Measurements from ENCODE around the gene KRTAP4-12. TPM values are rescaled to one million over a fixed set of nuclear protein-coding genes. Genes with fewer than 3 reads are reported as not detected.
"Not testable (repeated sequence)": the region's sequence is repeated elsewhere in the genome, so short reads cannot be mapped to it uniquely, and the experiment has no call there.

The KRTAP4-12 gene
- total and polyA plus RNA-seq, 2 donors = not detected

DNA sequence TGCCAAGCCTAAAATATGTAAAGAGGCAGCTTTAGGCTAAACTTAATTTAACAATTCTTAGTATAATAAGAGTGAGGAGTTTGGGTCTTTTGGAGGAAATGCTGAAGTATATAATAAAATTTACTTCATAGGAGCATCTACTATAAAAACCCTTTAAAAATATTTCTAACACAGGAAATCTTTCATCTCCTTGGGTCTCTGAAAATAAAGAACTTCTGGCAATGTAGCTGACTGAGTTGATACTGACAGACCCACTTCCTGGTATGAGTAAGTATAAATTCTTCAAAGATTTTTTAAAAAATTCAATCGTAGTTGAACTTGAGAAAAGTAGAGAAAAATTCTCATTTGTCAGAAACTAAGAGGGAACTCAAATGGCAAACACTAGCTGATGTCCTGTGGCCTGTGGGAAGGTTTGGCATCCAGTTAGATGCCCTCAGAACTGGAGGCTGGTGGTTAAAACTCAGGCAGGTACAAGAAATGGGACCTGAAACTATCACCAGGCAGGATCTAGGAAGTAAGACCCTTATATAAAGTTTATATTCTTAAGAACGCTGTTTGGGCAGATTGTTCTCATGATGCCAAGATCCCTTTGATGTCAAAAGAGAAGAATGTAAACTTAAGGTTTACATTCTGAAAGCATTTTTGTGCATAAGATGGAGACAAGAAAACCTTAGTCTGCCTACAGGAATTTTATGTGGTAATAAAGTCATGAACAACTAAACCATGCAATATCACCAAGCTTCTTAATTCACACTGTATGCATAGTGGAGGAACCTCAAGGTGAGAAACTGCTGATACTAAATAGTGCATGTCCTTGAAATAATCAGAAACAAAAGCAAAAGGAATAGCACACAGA is 10.1 kb upstream of the KRTAP4-12 start:
- DNase-seq (ENCODE audit: low read depth in 6 of 9, low spot score in 9 of 9) = no peak

GRCh38 chr17:41131979-41132378 is 8.0 kb upstream of the KRTAP4-12 start:
- 93% methylated on average over 3 of the region's 3 CpGs for WGBS
- Histone ChIP-seq H3K4me3 (ENCODE audit: low read length in 2 of 2) (no peak overlapping the region), H3K9me3 (ENCODE audit: control insufficient read depth in 2 of 2, insufficient read depth in 1 of 2, low read length in 1 of 2) (no peaks in the 10 kb centered on the region), H3K27ac (ENCODE audit: low read depth in 1 of 2, low read length in 1 of 2) (no peak overlapping the region), H3K4me1 (ENCODE audit: control insufficient read depth in 2 of 2, insufficient read depth in 2 of 2, low read length in 2 of 2) (no peaks in the 10 kb centered on the region), H3K36me3 (ENCODE audit: control insufficient read depth in 2 of 2, insufficient read depth in 2 of 2, low read length in 1 of 2) (no peaks in the 10 kb centered on the region), H3K27me3 (ENCODE audit: control insufficient read depth in 2 of 2, insufficient read depth in 1 of 2, low read length in 1 of 2) (no peaks in the 10 kb centered on the region)
- no peak for DNase-seq (ENCODE audit: low read depth in 6 of 9, low spot score in 9 of 9)

More for the DNA sequence above, 10.1 kb upstream of the KRTAP4-12 start:
- no peak overlapping the region for H3K4me3 ChIP-seq (ENCODE audit: low read length in 2 of 2)
- 41% methylated on average over 2 of the region's 2 CpGs for WGBS
- no peaks in the 10 kb centered on the region for H3K9me3 ChIP-seq (ENCODE audit: control insufficient read depth in 2 of 2, insufficient read depth in 1 of 2, low read length in 1 of 2)
- H3K27me3 ChIP-seq (ENCODE audit: control insufficient read depth in 2 of 2, insufficient read depth in 1 of 2, low read length in 1 of 2) = no peaks in the 10 kb centered on the region
- H3K27ac ChIP-seq (ENCODE audit: low read depth in 1 of 2, low read length in 1 of 2) = no peak overlapping the region
- no peaks in the 10 kb centered on the region for H3K36me3 ChIP-seq (ENCODE audit: control insufficient read depth in 2 of 2, insufficient read depth in 2 of 2, low read length in 1 of 2)
- no peaks in the 10 kb centered on the region for H3K4me1 ChIP-seq (ENCODE audit: control insufficient read depth in 2 of 2, insufficient read depth in 2 of 2, low read length in 2 of 2)

GRCh38 chr17:41127371-41127770 is 3.4 kb upstream of the KRTAP4-12 start:
- Histone ChIP-seq H3K27ac (ENCODE audit: low read depth in 1 of 2, low read length in 1 of 2) (no peak overlapping the region), H3K4me3 (ENCODE audit: low read length in 2 of 2) (no peak overlapping the region), H3K27me3 (ENCODE audit: control insufficient read depth in 2 of 2, insufficient read depth in 1 of 2, low read length in 1 of 2) (no peaks in the 10 kb centered on the region), H3K4me1 (ENCODE audit: control insufficient read depth in 2 of 2, insufficient read depth in 2 of 2, low read length in 2 of 2) (no peaks in the 10 kb centered on the region), H3K36me3 (ENCODE audit: control insufficient read depth in 2 of 2, insufficient read depth in 2 of 2, low read length in 1 of 2) (no peaks in the 10 kb centered on the region), H3K9me3 (ENCODE audit: control insufficient read depth in 2 of 2, insufficient read depth in 1 of 2, low read length in 1 of 2) (no peaks in the 10 kb centered on the region)
- no peak for DNase-seq (ENCODE audit: low read depth in 6 of 9, low spot score in 9 of 9)
- WGBS = 97% methylated on average over 1 of the region's 1 CpG

DNA sequence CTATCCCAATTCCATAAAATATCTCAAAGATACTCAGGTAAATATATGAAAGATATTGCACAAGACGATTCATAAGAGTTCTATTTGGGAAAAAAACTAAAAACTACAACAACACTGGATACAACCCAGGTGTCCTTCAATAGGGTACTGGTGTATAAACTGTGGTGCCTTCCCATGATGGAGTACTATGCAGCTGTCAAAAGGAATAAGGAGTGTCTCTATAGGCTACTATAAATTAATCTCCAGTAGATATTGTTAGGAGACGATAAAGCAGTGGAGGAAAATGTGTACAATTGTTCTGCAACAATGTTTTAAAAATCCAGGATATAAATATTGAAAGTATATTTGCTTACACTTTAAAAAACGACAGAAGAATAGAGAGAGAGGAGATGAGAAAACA is 2.4 kb upstream of the KRTAP4-12 start:
- no peak overlapping the region for H3K4me3 ChIP-seq (ENCODE audit: low read length in 2 of 2)
- H3K4me1 ChIP-seq (ENCODE audit: control insufficient read depth in 2 of 2, insufficient read depth in 2 of 2, low read length in 2 of 2) = no peaks in the 10 kb centered on the region
- WGBS = 95% methylated on average over 3 of the region's 3 CpGs
- no peaks in the 10 kb centered on the region for H3K27me3 ChIP-seq (ENCODE audit: control insufficient read depth in 2 of 2, insufficient read depth in 1 of 2, low read length in 1 of 2)
- H3K27ac ChIP-seq (ENCODE audit: low read depth in 1 of 2, low read length in 1 of 2) = no peak overlapping the region
- DNase-seq (ENCODE audit: low read depth in 6 of 9, low spot score in 9 of 9) = no peak
- H3K9me3 ChIP-seq (ENCODE audit: control insufficient read depth in 2 of 2, insufficient read depth in 1 of 2, low read length in 1 of 2) = no peaks in the 10 kb centered on the region
- no peaks in the 10 kb centered on the region for H3K36me3 ChIP-seq (ENCODE audit: control insufficient read depth in 2 of 2, insufficient read depth in 2 of 2, low read length in 1 of 2)

DNA sequence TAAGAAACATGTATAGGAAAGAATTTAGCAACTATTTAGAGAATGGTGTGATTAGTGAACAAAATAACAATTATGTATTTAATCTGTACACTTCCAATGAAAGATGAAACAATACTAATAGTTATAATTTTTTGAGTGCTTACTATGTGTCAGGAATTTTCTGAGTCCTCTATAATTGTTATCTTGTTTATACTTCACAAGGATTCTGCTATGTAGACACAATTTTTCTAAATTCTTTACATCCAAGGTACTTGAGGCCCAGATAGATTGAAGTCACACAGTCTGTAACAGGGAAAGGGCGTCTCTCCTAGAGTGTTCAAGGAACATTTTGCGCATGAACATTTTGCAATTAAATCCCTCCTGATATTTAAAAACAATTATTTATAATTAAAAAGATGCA is 1.1 kb upstream of the KRTAP4-12 start:
- DNase-seq (ENCODE audit: low read depth in 6 of 9, low spot score in 9 of 9) = no peak
- no peak overlapping the region for H3K4me3 ChIP-seq (ENCODE audit: low read length in 2 of 2)
- no peaks in the 10 kb centered on the region for H3K36me3 ChIP-seq (ENCODE audit: control insufficient read depth in 2 of 2, insufficient read depth in 2 of 2, low read length in 1 of 2)
- WGBS = 96% methylated on average over 2 of the region's 2 CpGs
- no peak overlapping the region for H3K27ac ChIP-seq (ENCODE audit: low read depth in 1 of 2, low read length in 1 of 2)
- no peaks in the 10 kb centered on the region for H3K27me3 ChIP-seq (ENCODE audit: control insufficient read depth in 2 of 2, insufficient read depth in 1 of 2, low read length in 1 of 2)
- no peaks in the 10 kb centered on the region for H3K4me1 ChIP-seq (ENCODE audit: control insufficient read depth in 2 of 2, insufficient read depth in 2 of 2, low read length in 2 of 2)
- H3K9me3 ChIP-seq (ENCODE audit: control insufficient read depth in 2 of 2, insufficient read depth in 1 of 2, low read length in 1 of 2) = no peaks in the 10 kb centered on the region

- H3K36me3 ChIP-seq (ENCODE audit: control insufficient read depth in 2 of 2, insufficient read depth in 2 of 2, low read length in 1 of 2); H3K27me3 ChIP-seq (ENCODE audit: control insufficient read depth in 2 of 2, insufficient read depth in 1 of 2, low read length in 1 of 2); DNase-seq (ENCODE audit: low read depth in 6 of 9, low spot score in 9 of 9); H3K4me3 ChIP-seq (ENCODE audit: low read length in 2 of 2); H3K9me3 ChIP-seq (ENCODE audit: control insufficient read depth in 2 of 2, insufficient read depth in 1 of 2, low read length in 1 of 2); H3K4me1 ChIP-seq (ENCODE audit: control insufficient read depth in 2 of 2, insufficient read depth in 2 of 2, low read length in 2 of 2); H3K27ac ChIP-seq (ENCODE audit: low read depth in 1 of 2, low read length in 1 of 2): not testable (repeated sequence)
- 94% methylated on average over 12 of the region's 12 CpGs for WGBS
Measured at GRCh38 chr17:41123292-41123990, 541 bp downstream of the KRTAP4-12 start.

GRCh38 chr17:41121742-41122141 is 2.2 kb downstream of the KRTAP4-12 start:
- WGBS = 95% methylated on average over 2 of the region's 2 CpGs
- no peaks in the 10 kb centered on the region for H3K27me3 ChIP-seq (ENCODE audit: control insufficient read depth in 2 of 2, insufficient read depth in 1 of 2, low read length in 1 of 2)
- no peak overlapping the region for H3K4me3 ChIP-seq (ENCODE audit: low read length in 2 of 2)
- DNase-seq (ENCODE audit: low read depth in 6 of 9, low spot score in 9 of 9) = no peak
- H3K36me3 ChIP-seq (ENCODE audit: control insufficient read depth in 2 of 2, insufficient read depth in 2 of 2, low read length in 1 of 2) = no peaks in the 10 kb centered on the region
- H3K27ac ChIP-seq (ENCODE audit: low read depth in 1 of 2, low read length in 1 of 2) = no peak overlapping the region
- no peaks in the 10 kb centered on the region for H3K4me1 ChIP-seq (ENCODE audit: control insufficient read depth in 2 of 2, insufficient read depth in 2 of 2, low read length in 2 of 2)
- no peaks in the 10 kb centered on the region for H3K9me3 ChIP-seq (ENCODE audit: control insufficient read depth in 2 of 2, insufficient read depth in 1 of 2, low read length in 1 of 2)

DNA sequence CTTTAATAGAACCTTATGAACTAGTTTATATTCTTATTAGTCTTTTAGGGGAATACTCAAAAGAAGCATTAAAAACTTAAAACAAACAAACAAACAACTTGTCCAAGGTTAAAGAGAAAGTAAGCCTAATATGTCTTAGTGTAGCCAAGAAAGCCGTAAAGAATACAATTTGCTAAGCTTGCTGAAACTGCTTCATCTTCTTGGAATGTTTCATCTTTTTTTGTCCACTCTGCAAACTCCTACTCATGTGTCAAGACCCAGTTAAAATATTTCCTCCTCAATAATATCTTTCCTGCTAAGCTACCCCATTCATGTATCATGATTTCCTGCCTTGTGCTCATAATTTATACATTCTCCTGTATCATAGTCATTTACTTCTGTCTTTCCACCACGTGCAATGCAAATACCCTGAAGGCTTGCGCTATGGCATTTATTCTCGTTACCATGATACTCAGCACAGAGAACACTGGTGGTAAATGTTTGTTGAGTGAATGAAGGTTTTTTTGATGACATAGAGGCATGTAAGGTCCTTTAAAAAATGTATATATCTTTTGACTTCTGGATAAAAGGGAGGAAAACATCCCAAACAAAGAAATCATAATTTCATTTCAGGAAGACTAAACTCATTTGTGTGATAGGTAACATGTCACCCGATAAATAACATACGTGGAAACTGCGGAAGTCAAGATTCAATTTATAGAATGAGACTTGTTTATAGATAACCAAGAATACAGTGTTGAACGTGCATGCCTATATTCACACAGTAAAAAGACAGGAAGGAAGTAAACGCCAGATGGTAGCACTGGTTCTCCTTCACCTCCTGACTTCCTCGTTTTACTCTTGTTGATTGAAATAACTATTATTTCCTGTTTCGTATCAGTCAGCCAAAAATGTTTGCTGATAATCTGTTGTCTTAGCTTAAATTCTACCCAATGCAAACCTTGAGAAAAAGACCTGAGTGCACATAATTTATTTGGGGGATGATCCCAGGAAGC is 4.0 kb downstream of the KRTAP4-12 start:
- DNase-seq (ENCODE audit: low read depth in 6 of 9, low spot score in 9 of 9); H3K4me1 ChIP-seq (ENCODE audit: control insufficient read depth in 2 of 2, insufficient read depth in 2 of 2, low read length in 2 of 2); H3K36me3 ChIP-seq (ENCODE audit: control insufficient read depth in 2 of 2, insufficient read depth in 2 of 2, low read length in 1 of 2); H3K27me3 ChIP-seq (ENCODE audit: control insufficient read depth in 2 of 2, insufficient read depth in 1 of 2, low read length in 1 of 2); H3K4me3 ChIP-seq (ENCODE audit: low read length in 2 of 2); H3K9me3 ChIP-seq (ENCODE audit: control insufficient read depth in 2 of 2, insufficient read depth in 1 of 2, low read length in 1 of 2); H3K27ac ChIP-seq (ENCODE audit: low read depth in 1 of 2, low read length in 1 of 2): not testable (repeated sequence)
- WGBS = 28% methylated on average over 11 of the region's 11 CpGs

All from thymus (tissue), 11 donors.